ENCODE data around the gene HTR1D.

Gene HTR1D

DNA sequence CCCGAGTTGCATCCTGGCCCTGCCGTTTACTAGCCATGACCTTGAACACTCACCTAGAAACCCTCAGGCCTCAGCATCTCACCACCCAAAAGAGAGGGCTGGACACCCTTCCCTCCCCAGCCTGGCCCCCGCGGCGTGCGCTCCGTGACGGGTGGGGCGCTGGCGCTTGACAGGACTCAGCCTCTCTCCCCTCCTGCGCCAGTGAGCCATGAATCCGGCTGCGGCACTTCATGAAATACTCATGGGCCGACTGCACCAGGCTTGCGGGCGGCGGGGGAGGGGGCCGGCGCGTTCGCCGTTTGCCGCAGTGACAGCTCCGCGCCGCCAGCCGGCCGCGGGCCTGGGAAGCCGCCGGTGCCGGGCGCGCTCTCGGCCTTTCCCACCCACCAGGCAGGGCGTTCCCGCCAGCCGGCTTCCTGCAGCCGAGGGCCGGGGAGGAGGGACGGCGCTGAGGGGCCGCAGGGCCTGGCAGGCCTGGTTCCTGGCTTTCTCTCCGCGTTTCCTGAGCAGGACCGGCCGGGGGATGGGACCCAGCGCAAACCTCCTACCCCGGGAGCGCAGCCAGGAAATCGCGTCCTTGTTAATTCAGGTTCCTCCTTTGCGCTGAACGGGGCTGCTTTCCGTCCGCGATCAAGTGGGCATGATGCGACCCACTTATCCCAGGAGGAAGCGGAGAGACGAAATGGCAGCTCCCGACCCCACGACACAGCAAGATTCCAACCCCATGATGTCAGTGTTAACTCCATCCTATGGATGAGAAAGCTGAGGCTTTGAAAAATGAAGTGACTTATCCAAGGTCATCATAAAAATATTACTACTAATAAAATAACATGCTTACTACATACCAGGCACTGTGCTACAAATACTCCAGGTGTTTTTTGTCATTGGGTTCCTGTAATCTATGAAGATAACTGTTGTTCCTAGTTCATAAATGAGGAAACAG lies 39.6 kb downstream of the HTR1D start:
- no peaks in the 10 kb centered on the region for H3K27me3 ChIP-seq (replicated peaks; ENCODE audit: control insufficient read depth, insufficient read depth, low read length)
- DNase-seq (ENCODE audit: extremely low read depth, insufficient read length): peak; percentile 90
- peak overlapping the region; percentile 65 for H3K4me3 ChIP-seq (replicated peaks; ENCODE audit: low read depth, low read length)
- TF ChIP-seq, protein P1, sequence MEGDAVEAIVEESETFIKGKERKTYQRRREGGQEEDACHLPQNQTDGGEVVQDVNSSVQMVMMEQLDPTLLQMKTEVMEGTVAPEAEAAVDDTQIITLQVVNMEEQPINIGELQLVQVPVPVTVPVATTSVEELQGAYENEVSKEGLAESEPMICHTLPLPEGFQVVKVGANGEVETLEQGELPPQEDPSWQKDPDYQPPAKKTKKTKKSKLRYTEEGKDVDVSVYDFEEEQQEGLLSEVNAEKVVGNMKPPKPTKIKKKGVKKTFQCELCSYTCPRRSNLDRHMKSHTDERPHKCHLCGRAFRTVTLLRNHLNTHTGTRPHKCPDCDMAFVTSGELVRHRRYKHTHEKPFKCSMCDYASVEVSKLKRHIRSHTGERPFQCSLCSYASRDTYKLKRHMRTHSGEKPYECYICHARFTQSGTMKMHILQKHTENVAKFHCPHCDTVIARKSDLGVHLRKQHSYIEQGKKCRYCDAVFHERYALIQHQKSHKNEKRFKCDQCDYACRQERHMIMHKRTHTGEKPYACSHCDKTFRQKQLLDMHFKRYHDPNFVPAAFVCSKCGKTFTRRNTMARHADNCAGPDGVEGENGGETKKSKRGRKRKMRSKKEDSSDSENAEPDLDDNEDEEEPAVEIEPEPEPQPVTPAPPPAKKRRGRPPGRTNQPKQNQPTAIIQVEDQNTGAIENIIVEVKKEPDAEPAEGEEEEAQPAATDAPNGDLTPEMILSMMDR (IDR thresholded peaks at IDR 0.05; ENCODE audit: insufficient read depth, low read length, poor library complexity, severe bottlenecking): no peak
- no peaks in the 10 kb centered on the region for H3K36me3 ChIP-seq (ENCODE audit: control insufficient read depth, insufficient read depth, low read length)

DNA sequence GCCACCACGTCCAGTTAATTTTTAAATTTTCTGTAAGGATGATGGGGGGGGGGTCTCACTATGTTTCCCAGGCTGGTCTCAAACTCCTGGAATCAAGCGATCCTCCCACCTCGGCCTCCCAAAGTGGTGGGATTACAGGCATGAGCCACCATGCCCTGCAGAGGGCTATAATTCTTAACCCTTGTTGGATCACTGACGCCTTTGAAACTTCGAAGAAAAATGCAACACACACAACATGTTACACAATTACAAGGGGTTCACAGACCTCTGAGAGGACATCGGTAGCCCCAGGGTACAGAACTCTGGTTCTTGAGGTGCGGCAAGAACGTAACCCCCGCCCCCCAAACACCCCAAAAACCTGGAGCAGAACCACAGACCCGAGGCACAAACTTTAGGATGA lies 40.3 kb downstream of the HTR1D start:
- TF ChIP-seq, protein P1 (IDR thresholded peaks at IDR 0.05; ENCODE audit: insufficient read depth, low read length, poor library complexity, severe bottlenecking): no peak
- Histone ChIP-seq H3K4me3 (replicated peaks; ENCODE audit: low read depth, low read length) (peak overlapping the region; percentile 65), H3K27me3 (replicated peaks; ENCODE audit: control insufficient read depth, insufficient read depth, low read length) (no peaks in the 10 kb centered on the region), H3K36me3 (ENCODE audit: control insufficient read depth, insufficient read depth, low read length) (no peaks in the 10 kb centered on the region)
- DNase-seq (ENCODE audit: extremely low read depth, insufficient read length): no peak

GRCh38 chr1:23174426-23175110 lies 42.7 kb downstream of the HTR1D start:
- TF ChIP-seq, protein P1 (IDR thresholded peaks at IDR 0.05; ENCODE audit: insufficient read depth, low read length, poor library complexity, severe bottlenecking): no peak
- DNase-seq (ENCODE audit: extremely low read depth, insufficient read length): no peak
- no peaks in the 10 kb centered on the region for H3K27me3 ChIP-seq (replicated peaks; ENCODE audit: control insufficient read depth, insufficient read depth, low read length)
- no peak overlapping the region for H3K4me3 ChIP-seq (replicated peaks; ENCODE audit: low read depth, low read length)
- no peaks in the 10 kb centered on the region for H3K36me3 ChIP-seq (ENCODE audit: control insufficient read depth, insufficient read depth, low read length)

- no peak for DNase-seq (ENCODE audit: extremely low read depth, insufficient read length)
- no peaks in the 10 kb centered on the region for H3K36me3 ChIP-seq (ENCODE audit: control insufficient read depth, insufficient read depth, low read length)
- TF ChIP-seq, protein P1 (IDR thresholded peaks at IDR 0.05; ENCODE audit: insufficient read depth, low read length, poor library complexity, severe bottlenecking): no peak
- no peak overlapping the region for H3K4me3 ChIP-seq (replicated peaks; ENCODE audit: low read depth, low read length)
- no peaks in the 10 kb centered on the region for H3K27me3 ChIP-seq (replicated peaks; ENCODE audit: control insufficient read depth, insufficient read depth, low read length)
These were observed 46.0 kb downstream of the HTR1D start for GRCh38 chr1:23171181-23171755.

DNA sequence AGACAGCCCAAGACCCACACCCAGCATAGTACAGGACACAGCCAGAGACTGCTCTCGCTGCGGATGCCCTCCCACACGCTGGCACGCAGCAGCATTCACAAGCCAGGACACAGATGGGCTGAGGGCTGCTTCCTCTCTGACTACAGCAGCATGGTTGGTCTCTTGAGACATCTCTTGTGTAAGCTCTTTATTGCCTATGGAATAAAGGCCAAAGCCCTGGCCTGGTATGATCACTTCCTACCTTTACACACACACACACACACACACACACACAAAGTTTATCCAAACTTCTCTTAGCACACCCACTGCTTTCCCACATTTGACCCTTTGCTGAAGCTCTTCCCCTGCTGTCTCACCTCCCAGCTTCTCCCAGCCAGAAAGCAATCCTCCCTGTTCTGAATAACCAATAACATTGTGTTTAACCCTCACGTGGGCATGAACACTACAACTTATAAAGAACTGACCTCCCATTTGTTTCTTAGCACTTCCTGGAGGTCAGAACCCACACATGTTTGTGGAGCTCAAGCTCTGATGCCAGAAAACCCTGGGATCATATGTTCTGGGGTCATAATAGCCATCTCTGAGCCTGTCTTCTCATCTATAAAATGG lies 47.5 kb downstream of the HTR1D start:
- Histone ChIP-seq H3K36me3 (ENCODE audit: control insufficient read depth, insufficient read depth, low read length) (no peaks in the 10 kb centered on the region), H3K4me3 (replicated peaks; ENCODE audit: low read depth, low read length) (no peak overlapping the region), H3K27me3 (replicated peaks; ENCODE audit: control insufficient read depth, insufficient read depth, low read length) (no peaks in the 10 kb centered on the region)
- DNase-seq (ENCODE audit: extremely low read depth, insufficient read length): peak; percentile 31
- TF ChIP-seq, protein P1 (IDR thresholded peaks at IDR 0.05; ENCODE audit: insufficient read depth, low read length, poor library complexity, severe bottlenecking): no peak
